ENCODE data around the gene ARHGAP15.

Gene ARHGAP15

DNA sequence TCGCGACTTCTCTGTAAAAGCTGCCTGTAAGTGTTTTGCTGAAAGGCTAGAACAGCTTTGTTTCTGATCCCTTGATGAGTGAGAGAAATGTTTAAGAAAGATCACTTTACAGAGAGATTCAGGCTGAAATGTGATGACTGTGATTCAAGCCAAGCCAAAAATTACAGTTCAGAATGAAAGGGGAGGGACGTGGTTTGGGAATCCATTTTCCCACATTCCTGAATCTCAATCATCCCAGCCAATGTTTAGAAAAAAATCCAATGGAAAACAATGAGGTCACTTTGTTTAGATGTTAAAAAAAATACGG lies 416.7 kb downstream of the ARHGAP15 start:
- DNase-seq = no peak

DNA sequence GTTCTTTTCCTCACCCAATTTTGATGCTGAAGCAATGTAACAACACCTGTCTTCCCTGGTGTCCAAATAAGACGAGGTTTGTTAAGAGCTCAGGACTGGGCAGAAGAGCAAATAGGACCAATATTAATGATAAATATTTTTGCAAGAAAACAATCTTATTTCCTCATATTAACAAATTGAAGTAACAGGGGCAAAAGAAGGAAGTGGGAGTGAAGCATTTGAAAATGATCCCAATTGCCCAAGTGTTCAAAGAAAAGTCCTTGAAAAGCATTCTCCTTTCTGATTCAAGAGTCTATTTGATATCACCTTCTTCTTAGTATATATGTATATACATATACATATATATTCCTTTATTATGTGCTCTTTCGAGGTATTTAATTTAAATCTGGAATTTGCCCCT lies 418.8 kb downstream of the ARHGAP15 start:
- DNase-seq = no peak

DNA sequence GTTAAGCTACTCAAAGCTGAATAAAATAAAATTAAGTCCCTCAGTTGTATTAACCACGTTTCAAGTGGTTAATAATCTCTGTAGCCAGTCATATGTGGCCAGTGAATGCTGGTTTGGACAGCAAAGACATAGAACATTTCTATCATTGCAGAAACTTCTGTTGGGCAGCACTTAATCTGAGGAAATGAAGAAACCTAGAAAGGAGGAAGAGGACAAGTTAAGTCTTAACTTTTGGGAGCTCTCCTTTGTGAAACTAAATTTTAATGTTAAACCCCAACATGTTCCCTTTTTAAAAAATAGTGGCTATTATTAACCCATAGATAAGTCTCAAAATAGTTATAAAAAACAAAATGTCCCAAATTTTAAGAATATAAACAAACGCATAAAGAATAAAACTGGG lies 421.3 kb downstream of the ARHGAP15 start:
- no peak for DNase-seq

DNA sequence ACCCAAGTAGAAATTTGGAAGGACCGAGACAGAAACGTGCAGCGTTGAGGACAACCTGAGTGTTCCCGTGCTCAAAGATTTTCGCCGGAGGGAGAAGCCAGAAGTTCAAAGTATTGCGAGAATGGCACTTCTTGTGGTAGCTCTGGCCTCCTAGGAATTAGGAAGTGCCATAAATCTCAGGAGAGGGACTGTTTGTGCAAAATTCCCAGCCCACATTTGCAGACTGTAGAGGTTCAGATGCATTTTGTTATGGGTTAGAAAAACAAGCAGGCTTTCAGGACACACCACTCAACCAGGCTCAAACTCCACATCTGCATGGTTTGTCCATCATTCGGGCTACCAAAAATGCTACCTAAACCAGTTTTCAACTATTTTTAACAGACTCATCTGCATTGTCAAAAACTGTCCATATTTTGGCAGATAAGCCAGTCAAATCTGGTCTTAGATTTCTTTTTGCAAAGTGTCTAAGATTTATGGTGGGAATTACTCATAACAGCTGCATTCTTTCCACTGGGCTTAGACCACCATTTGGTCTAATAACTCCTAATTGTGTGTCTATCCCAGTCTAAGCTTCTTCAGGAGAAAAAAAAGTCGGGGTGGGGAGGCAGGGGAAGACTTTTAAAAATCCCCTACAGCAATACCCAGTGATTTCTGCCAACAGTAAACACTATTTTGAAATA lies 422.9 kb downstream of the ARHGAP15 start:
- DNase-seq = no peak

DNA sequence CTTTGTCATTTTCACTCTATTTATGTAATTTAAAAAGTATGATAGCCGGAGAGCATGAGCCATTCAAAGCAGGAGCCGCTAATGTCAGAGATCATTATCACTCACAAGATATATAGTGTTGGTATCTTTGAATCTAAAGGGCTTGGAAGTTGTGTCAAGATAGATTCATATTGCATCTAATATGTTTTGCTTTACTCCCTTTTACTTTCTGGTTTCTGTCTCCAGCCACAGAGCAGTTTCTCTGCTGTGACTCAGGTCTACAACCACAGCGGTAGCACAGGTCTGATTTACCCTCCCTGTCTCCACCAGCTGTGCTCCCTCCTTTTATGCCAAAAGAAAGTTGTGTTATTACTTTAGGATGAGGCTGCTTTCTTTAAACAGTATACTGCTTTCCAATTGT lies 424.0 kb downstream of the ARHGAP15 start:
- no peak for DNase-seq

DNA sequence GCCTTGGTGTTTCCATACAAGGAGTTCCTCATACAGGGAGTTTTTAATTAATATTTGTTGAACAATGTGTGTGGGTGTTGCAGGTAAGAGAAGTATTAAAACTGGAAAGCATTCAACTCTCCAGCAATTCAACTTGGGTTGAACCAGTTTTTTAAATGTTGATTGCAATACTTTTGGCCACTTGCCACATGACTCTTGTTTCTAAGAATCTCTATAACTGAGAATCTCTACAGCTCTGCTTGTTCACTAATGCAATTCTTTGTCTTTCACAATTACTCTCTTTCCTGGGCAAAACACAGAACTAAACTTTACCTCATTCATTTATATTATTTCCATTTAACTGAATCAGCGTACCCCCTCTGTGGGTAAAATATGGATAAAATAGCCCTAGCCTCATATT lies 429.4 kb downstream of the ARHGAP15 start:
- DNase-seq = no peak

DNA sequence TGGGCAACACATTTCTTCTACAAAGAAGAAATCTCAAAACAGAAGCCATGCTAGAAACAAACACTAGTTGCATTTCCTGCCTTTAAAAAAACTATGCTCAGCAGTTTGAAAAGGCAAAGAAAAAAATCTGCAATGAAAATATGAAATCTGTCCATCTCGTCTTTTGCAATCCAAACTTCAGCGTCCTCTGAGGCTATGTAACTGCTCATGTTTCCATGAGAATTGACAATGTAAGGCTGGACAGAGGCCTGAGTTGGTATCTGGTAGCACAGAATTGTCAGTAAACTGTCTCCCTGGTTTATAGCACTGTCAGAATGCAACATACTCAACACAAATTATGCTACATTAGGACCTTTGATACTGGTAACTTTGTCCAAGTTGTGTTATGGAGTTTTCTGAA lies 429.9 kb downstream of the ARHGAP15 start:
- DNase-seq = no peak

DNA sequence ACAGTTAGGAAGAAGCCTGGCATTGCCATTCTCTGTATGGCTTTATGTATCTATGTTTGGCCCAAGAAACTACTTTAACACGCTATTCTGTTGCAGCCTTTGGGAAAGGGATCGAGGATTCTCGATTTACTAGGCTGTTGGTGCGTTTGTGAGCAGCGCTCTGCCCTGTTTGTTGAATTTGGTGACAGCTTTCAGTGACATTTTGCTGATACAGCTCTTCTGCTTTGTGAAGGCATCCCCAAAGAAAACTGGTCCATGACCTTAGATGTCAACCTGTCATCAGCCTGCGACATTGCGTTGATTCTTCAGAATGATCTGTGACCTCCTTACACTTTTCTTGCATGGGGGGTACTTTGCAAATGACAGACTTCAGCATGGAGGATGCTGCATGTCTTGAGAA lies 431.5 kb downstream of the ARHGAP15 start:
- DNase-seq = no peak

DNA sequence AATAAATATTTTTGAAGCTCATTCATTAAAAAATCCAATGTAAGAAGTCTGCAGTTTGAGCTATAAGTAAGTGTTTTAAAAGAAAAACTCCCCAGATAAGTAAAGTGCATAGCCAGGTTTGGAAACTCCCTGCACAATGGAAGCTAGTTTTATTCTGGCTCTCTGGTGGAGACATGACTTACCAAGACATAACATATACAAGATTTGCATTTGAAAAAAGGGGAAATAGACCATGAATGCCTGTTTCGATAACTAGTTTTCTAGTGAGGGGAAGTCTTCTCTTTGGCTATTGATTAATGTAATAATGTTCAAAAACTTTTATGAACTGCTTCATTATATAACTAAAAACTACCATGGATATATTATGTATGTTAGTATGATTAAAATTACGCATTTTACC lies 435.2 kb downstream of the ARHGAP15 start:
- no peak for DNase-seq

DNA sequence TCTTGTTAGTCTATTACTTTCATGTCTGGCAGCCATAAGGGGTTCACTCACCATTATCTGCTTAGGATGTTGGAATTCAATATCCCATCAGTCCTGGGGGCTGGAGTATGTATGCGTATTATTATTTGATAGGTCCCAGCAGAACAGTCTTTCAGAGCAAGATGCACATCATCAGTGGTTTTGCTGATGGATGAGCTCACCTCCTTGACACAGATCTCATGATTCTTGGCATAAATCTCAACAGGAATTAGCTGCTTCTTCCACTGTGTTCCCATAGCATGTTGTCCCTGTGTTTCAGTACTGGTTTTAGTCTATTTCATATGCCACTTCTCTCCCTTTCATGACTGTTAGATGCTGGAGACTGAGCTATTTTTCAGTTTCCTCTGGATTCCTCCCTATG lies 442.5 kb downstream of the ARHGAP15 start:
- no peak for DNase-seq

DNA sequence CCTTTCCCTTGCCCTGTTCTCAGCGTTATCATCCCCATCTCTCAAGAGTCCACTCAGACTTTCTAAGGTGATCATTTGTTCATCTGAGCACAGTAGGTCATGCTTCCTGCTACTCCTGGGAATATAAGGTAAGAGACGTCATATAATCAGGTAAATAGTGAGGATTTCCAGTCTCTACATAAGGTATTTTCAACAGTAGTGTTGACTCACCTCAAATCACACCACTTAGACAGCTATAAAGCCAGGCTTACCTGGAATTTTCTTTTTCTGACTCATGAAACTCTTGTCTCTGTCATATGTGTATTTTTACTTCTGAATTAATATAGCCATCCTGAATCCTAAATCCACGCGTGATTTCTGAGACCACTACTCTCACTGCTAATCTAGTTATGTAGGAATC lies 443.2 kb downstream of the ARHGAP15 start:
- no peak for DNase-seq

DNA sequence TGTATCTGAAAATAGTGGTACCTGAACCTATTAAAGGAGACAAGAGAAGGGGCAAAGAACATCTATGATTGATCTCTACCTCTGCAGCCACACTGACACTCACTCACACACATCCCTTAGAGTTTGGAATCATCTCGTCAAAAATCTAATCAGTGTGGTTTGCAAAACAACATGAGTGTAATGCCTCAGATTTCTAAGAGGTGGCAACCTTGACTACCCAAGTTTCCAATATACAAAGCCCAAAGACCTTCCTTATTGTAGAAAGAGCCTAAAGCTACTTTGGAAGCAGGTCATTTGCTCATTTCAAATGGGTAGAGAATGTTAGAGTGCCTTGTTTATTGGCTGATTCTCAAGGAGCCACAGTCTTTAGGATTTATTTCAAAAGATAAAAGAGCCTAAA lies 444.9 kb downstream of the ARHGAP15 start:
- no peak for DNase-seq

DNA sequence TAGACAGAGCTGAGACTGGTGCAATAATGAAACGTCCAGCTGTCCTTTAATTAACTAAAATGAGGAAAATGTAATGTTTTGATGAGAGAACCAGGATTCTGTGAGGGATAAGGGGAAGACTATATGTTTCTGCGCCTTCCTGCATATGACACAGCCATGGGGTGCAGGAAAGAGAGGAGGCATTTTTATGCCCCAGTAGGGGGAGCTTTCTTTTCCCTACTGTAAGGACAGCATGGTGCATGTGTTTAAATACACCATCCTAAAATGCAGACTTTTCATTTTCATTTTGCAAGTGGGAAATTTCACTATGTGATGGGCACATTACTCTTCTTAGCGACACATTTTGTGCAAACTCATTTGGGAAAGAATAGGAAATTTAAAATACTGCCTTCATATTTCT lies 446.1 kb downstream of the ARHGAP15 start:
- no peak for DNase-seq

DNA sequence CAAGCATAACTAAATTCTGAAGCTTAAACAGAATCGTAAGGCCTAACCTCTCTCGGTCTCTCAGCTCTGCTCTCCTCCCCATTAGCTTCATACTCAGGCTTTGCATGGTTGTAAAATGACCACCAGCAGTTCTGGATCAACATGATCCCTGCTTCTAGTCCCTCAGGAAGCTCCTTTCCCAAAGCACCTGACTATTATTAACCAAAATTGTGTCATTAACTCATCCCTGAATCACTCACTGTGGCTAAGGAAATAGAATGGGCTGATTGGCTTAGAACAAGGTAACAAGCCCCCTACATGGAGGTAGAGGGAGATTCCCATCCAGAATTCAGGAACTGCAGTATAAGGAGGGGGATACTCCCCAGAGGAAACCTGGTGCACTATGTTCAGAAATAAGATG lies 448.3 kb downstream of the ARHGAP15 start:
- DNase-seq = no peak

DNA sequence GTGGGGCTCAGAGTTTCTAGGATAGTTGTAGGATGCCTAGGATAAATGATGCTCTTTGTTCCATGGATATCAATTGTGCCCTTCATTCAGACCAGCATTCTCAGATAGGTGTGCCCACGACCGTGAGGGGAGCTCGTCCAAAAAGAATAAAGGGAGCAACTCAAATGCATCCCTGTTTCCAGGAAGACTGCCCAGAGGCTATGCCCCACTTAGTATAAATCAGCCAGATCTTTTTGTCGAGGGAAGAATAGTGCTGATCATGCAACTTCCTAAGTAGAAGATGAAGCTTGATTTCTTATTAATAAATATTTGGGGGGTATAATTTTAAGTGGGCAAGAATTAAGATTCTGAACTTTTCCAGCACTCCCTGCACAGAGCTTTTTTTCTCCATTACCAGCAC lies 450.2 kb downstream of the ARHGAP15 start:
- no peak for DNase-seq

DNA sequence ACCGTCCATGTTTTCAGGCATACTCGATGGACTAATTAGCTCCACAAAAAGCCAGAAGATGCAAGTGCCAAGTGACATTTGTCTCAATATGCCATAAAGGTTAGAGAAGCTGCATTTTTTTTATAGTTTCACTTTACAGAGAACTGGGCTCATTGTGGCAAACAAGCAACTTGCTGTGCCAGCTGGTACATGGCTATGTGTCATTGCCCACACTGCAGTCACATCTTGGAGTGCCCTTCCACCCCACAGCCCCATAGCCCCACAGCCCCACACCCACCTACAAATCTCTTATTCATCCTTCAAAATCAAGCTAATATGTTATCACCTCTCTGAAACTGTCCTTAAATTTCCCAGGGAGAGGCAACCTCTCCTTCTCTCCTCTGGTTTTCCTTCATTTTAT lies 451.9 kb downstream of the ARHGAP15 start:
- no peak for DNase-seq

DNA sequence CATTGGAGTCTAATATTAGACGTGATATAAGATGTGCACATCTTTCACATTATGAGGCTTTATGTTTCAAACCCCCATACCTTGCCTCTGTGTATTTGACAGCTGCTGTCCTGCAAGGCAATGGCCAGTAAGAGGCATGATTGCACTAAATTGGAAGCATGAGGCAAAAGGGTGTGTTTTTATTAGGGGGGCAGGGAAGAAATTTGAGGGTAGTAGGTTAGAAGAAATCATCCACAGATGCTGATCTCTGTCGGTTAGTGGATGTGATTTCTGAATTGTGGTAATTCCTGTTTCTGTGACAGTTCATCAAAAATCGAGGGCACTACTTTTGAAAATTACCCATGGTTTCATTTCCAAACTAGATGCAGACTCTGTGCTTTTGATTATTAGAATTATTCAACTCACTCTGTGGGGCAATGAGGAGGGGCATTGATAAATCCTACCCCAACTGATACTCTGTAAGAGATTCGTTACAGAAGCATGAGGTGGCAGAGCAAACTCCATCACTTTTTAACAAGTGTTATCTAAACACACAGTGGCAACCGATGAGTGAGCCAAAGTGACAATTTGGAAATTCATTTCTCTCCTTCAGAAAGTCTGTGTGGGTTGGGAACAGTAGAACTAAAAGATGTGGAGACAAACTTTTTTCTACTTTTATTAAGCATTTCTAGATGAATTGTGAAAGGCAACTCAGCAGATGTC lies 453.0 kb downstream of the ARHGAP15 start:
- no peak for DNase-seq

DNA sequence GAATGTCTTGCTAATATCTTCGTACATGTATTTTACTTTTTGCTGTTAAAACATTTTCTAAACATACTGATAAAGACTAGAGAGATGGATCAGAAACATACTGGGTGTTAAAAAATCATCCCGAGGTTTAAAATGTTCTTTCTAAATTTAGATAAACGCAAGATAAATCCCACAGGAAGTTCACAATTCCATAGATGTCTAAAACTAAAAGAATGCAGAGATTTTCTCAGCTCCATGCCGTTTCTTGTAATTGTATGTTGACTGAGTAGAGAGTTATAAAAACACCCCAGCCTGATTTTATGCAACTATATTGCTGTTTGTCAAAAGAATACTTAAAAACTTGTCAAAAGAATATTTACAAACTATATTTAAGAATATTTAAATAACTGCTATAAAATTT lies 455.7 kb downstream of the ARHGAP15 start:
- no peak for DNase-seq

DNA sequence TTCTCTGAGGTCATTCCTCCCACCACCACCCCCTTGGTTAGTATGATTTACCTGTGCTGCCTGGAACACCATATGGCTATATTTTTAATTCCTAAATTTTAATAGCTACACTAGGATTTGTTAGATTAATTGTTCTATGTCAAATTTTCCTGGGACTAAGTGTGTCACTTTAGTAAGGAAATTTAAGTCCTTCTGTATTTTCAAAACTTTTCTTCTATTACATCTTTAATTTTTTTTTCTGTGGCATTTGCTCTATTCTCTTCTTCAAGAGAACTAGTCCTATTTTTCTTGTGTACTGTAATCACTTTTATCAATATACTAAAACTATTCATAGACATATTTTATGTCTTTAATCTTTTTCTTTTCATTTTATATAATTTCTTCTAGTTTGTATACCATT lies 456.9 kb downstream of the ARHGAP15 start:
- DNase-seq = no peak

DNA sequence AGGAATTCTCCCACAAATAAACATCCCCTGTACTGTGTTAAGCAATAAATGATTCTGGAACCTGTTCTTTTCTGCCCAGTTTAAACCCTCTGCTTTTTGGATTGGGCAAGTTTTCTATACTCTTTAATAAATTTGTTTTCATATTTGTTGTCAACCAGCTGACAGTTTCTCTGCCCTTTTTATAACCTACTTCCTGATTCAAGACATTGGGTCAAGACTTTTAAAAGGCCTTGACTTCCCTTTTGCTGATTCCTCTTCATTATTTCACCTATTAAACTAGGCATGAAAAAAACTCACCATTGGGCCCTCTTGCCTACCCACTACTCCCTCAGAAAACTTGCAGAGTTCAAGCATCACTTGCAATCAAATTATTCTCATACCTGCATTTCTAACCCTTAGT lies 459.5 kb downstream of the ARHGAP15 start:
- DNase-seq = no peak

DNA sequence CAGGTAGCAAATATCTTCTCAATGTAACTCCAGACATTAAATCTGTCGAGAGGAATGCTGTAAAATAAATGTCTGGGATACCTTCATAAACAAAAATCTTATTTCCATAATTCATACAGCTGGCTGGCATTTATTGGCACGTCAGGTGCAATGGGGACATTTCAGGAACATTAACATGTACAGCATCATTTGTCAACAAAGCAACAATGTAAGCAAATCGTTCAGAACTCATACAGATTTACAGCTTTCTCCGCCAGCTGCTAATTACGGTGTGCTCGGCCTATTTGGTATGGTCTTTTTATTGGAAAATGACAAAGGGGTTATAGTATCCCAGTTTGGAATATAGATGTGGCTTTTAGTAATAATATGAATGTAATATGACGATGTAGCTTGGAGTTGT lies 464.9 kb downstream of the ARHGAP15 start:
- DNase-seq = no peak

DNA sequence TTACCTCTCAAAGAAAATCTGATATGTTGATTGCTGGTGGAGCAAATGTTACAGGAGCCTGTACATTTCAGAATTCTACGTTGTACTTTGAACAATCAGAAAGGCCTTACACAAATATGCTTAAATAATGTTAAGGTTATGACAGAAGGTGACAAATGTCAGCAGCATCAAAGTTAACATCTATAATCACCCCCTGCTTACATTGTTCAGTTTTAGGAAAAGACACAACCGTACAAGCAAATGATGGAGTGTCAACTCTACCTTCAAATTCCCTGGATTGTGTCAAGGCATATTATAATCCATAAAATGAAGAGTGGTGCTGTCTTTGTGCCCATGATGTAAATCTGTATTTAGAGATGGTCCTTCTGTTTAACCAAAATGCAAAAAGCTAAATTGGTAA lies 465.5 kb downstream of the ARHGAP15 start:
- no peak for DNase-seq

DNA sequence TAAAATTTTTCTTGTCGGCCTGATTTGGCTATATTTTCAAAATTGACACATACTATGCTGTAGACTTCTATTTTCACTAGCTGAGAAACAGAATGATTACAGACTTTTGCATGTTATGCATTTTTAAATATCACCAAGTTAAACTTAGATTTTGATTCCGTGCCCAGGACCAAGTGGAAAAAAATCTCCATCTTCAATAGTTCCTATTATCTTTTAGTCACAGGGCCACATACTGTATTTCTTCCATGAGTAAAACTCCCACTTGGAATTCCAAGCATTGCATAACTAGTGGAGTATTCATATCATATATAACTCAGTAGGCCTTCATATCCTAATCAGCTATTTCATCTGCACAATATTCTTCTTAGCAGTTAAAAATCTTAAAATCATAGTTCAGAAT lies 470.9 kb downstream of the ARHGAP15 start:
- no peak for DNase-seq

DNA sequence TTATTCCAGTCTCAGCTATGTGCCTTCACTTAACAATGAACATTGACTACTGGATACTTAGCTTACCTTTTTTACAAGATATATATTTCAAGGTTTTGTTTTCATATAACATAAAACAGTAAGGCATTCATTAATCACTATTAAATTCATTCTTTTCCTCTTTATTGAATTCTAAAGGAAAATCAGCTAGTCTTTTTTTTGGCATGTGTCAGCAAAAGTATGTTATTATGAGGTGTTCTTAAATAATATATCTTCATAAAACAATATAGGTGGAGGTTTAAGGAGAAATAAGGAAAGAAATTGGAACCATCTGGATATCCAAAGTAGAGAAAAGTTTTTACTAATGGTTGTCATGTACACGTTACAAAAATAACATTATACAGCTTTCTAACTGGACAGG lies 472.6 kb downstream of the ARHGAP15 start:
- no peak for DNase-seq

DNA sequence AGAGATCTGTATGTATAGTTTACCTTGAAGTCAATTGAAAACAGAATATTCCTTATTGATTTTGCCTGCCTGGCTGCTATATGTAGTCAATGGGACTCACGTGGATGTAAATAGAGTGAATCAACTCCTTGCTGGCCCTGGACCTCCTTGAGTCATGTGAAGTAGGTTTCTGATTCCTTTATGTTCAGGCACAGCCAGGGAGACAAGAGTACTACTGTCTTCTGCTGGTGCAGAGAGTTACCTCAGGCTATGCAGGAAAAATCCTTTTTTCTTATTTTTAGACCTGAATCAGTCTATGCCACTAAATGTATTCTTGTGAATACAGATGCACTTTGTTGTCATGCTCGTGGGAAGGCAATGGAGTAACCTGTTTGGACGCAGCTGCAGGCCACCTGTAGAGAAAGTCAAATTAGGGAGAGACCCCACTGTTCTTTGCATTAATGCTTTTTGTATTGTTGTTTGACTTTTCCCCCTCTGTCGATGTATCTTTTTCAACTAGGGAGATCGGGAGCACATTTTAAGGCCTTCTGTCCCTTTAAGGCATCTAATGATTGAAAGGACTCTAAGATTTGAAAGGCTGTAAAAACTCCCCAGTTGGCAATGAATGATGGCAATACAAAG lies 473.9 kb downstream of the ARHGAP15 start:
- DNase-seq = no peak
